Measurements from ENCODE around the gene AFF1. TPM values are rescaled to one million over a fixed set of nuclear protein-coding genes. Genes with fewer than 3 reads are reported as not detected.

The AFF1 gene
- total RNA-seq, 1 experiment from 2014 or later: 37.7 TPM

- peak; percentile 25 for DNase-seq
- BruUV-seq (replicated peaks): no TSS peak
- peak; percentile 41 for TF ChIP-seq CTCF (IDR thresholded peaks at IDR 0.05; ENCODE audit: unreplicated experiment)
- intact Hi-C loops (cut with micrococcal nuclease; ENCODE audit: unreplicated experiment): loop anchor here (2.0 to 5.0 kb wide), 3 partner anchors 81 to 171 kb away; partner anchors contain the start of gene AFF1
- Mint-ChIP-seq H3K9me3 (ENCODE audit: low read depth, unreplicated experiment) (no peaks in the 10 kb centered on the region), H3K4me1 (ENCODE audit: low read depth, unreplicated experiment) (peaks cover 25% of the 10 kb centered on the region), H3K27me3 (ENCODE audit: unreplicated experiment) (no peaks in the 10 kb centered on the region), H3K27ac (ENCODE audit: unreplicated experiment) (no peak overlapping the region), H3K4me3 (ENCODE audit: low read depth, unreplicated experiment) (no peak overlapping the region), H3K36me3 (ENCODE audit: insufficient read depth, unreplicated experiment) (peaks cover 9% of the 10 kb centered on the region)
- CTCF ChIA-PET: interaction anchor here (0.8 to 2.3 kb wide), 6 partner anchors 49 to 171 kb away, joined by 3 to 27 read pairs (median 6); partner anchors contain the start of gene AFF1
These were observed 158.8 kb downstream of the AFF1 start for GRCh38 chr4:87093443-87094123.

- intact Hi-C loops (cut with micrococcal nuclease; ENCODE audit: unreplicated experiment): no loop called here
- Mint-ChIP-seq H3K27ac (ENCODE audit: unreplicated experiment) (no peak overlapping the region), H3K4me3 (ENCODE audit: low read depth, unreplicated experiment) (no peak overlapping the region), H3K4me1 (ENCODE audit: low read depth, unreplicated experiment) (peaks cover 23% of the 10 kb centered on the region), H3K27me3 (ENCODE audit: unreplicated experiment) (no peaks in the 10 kb centered on the region), H3K9me3 (ENCODE audit: low read depth, unreplicated experiment) (no peaks in the 10 kb centered on the region), H3K36me3 (ENCODE audit: insufficient read depth, unreplicated experiment) (peaks cover 14% of the 10 kb centered on the region)
- CTCF ChIA-PET: no interaction called here
- TF ChIP-seq CTCF (IDR thresholded peaks at IDR 0.05; ENCODE audit: unreplicated experiment): no peak
- no TSS peak for BruUV-seq (replicated peaks)
- DNase-seq: no peak
These were observed 162.3 kb downstream of the AFF1 start for GRCh38 chr4:87097075-87097474.

GRCh38 chr4:87100168-87100567 lies 165.4 kb downstream of the AFF1 start:
- peak overlapping the region; percentile 36 for H3K27ac Mint-ChIP-seq (ENCODE audit: unreplicated experiment)
- peaks cover 10% of the 10 kb centered on the region for H3K36me3 Mint-ChIP-seq (ENCODE audit: insufficient read depth, unreplicated experiment)
- no peak for TF ChIP-seq CTCF (IDR thresholded peaks at IDR 0.05; ENCODE audit: unreplicated experiment)
- H3K9me3 Mint-ChIP-seq (ENCODE audit: low read depth, unreplicated experiment): no peaks in the 10 kb centered on the region
- H3K4me1 Mint-ChIP-seq (ENCODE audit: low read depth, unreplicated experiment): no peaks in the 10 kb centered on the region
- no peaks in the 10 kb centered on the region for H3K27me3 Mint-ChIP-seq (ENCODE audit: unreplicated experiment)
- no peak overlapping the region for H3K4me3 Mint-ChIP-seq (ENCODE audit: low read depth, unreplicated experiment)
- DNase-seq: no peak
- intact Hi-C loops (cut with micrococcal nuclease; ENCODE audit: unreplicated experiment): no loop called here
- BruUV-seq (replicated peaks): no TSS peak
- CTCF ChIA-PET: no interaction called here

- Mint-ChIP-seq H3K36me3 (ENCODE audit: insufficient read depth, unreplicated experiment) (peaks cover 10% of the 10 kb centered on the region), H3K27me3 (ENCODE audit: unreplicated experiment) (no peaks in the 10 kb centered on the region), H3K9me3 (ENCODE audit: low read depth, unreplicated experiment) (no peaks in the 10 kb centered on the region), H3K27ac (ENCODE audit: unreplicated experiment) (no peak overlapping the region), H3K4me3 (ENCODE audit: low read depth, unreplicated experiment) (no peak overlapping the region), H3K4me1 (ENCODE audit: low read depth, unreplicated experiment) (no peaks in the 10 kb centered on the region)
- intact Hi-C loops (cut with micrococcal nuclease; ENCODE audit: unreplicated experiment): no loop called here
- no peak for TF ChIP-seq CTCF (IDR thresholded peaks at IDR 0.05; ENCODE audit: unreplicated experiment)
- BruUV-seq (replicated peaks): no TSS peak
- DNase-seq: no peak
- CTCF ChIA-PET: no interaction called here
These were observed 166.9 kb downstream of the AFF1 start for GRCh38 chr4:87101543-87102199.
